GM21723 (cell line): ENCODE measurements around the gene PM20D1.
"Not testable (repeated sequence)": the region's sequence is repeated elsewhere in the genome, so short reads cannot be mapped to it uniquely, and the experiment has no call there.

ENCODE experiments used
- ATAC-seq: cut with Tn5 transposase; IDR thresholded peaks from one replicate; pipeline ENCODE4 v1.9.1; 2021; ENCODE audit warnings: mild to moderate bottlenecking, moderate library complexity; ENCODE audit not compliant: unreplicated experiment

PM20D1 gene

GRCh38 chr1:205843036-205843859 is 6.7 kb downstream of the PM20D1 start:
- ATAC-seq, result no peak

DNA sequence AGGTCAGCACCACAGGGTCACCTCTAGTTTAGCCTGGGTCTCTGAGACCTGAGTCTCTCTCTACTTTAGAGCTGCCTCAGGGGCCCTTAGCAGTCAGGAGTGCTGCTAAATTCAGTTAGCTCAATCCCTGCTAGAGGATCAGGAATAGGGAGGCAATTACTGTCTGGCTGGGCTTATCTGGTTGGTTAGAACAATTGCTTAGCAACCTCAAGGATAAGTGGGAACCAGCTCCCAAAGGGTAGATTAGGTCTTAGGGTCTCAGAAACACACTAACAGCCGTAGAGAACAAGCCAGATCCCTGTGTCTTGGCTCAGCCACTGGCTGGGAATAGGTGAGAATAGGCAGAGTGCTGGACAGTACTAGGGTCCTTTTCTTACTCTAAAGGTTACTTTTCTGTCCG is 7.7 kb downstream of the PM20D1 start:
- ATAC-seq, result no peak

DNA sequence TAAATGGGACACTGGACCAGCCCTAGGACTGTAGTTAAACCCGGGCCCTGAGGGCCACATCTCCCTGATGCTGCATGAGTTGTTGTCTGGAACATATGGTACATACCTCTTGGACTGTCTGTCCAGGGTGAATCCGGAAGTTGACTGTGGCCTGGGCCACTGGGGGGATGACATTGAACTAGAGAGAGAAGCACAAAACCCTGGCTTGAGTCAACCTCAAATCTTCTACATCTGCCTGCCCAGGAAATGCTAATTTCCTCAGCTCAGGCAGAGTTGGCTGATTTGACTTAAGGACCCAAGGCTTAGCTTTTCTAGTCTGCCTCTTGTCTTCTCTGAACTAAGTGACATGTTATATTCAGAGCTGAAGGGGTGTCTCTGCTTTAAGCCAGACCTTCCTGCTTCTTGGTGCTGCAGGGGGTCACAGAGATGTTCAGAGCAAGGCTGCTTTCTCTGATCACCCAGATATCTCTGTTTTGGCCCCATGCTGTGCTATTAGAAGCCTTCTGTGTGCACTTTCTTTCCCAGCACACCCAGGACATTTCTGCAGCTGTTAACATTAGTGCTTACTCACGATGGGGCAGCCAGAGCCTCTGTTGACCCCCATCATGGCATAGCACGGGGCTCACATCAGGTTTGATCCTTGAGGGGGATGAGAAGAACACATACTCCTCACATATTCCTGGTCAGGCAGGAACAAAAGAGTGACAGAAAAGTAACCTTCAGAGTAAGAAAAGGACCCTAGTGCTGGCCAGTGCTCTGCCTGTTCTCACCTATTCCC is 9.6 kb downstream of the PM20D1 start:
- ATAC-seq, result no peak

DNA sequence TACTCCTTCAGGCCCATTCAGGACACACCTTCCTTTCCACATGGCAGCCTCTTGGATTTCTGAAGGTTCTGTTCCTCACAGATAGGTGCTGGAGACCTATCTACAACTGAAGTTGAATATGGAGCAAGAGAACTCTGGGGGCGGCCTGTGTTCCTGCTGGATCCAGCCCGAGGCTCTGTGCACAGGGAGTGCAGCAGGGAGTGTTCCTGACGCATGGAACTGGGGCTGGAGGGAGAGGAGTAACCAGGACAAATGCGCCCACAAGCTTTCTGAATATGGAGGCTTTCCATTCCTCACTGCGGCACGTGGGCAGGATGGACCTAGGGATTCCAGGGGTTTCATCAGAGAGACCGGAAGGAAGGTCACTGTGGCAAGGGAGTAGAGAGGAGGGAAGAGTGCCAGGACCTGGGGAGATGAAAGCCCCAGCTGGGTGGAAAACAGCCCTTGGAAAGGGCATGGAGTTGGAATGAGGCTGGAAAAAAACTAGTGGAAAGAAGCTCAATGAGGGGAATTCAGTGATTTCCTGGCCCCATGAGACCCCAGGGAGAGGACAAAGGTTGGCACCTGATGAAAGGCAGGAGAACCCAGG is 12.5 kb downstream of the PM20D1 start:
- no peak for ATAC-seq

DNA sequence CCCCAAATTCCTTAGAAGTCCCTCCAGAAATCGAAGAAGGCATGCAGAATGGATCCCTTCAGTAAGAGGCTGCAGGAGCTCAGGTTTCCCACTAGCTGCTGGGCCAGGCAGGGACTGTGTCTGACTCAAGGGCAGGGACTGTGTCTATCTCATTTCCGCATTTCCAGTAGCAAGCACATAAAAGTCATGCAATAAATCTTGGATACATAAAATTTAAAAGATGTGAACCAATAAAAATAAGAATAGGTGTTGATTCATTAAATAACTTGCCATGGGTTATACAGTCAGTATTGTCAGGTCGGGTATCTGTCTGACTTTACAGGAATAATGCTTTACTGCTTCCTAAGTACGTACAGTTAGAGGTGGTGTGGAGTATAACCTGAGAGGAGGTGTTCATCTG is 15.2 kb downstream of the PM20D1 start:
- ATAC-seq, result no peak

GRCh38 chr1:205832326-205832751 is 17.6 kb downstream of the PM20D1 start:
- no peak for ATAC-seq

GRCh38 chr1:205827623-205828022 is 22.3 kb downstream of the PM20D1 start:
- no peak for ATAC-seq

GRCh38 chr1:205826995-205827394 is 22.9 kb downstream of the PM20D1 start:
- no peak for ATAC-seq

- peak; percentile 52 for ATAC-seq
Measured at GRCh38 chr1:205826016-205826806, 23.7 kb downstream of the PM20D1 start.

DNA sequence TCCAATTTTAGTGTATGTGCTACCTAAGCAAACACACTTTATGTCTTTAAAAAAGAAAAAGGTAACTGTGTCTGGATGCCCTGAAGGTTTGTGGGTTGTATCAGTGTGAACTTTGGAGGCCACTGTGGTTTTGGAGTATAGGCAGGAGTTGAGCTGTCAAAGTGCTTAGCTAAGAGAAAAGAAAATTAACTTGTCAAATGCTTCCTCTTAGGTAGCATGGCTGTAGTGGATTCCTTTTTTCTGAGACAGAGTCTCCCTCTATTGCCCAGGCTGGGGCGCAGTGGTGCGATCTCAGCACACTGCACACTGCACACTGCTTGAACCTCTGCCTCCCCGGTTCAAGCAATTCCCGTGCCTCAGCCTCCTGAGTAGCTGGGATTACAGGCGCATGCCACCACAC is 25.8 kb downstream of the PM20D1 start:
- ATAC-seq, result no peak

DNA sequence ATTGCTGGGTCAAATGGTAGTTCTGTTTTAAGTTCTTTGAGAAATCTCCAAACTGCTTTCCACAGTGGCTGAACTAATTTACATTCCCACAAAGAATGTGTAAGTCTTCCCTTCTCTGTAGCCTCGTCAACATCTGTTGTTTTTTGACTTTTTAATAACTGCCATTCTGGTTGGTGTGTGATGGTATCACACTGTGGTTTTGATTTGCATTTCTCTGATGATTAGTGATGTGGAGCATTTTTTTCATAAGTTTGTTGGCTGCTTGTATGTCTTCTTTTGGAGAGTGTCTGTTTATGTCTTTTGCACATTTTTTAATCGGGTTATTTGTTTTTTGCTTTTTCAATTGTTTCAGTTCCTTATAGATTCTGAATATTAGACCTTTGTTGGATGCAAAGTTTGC is 26.7 kb downstream of the PM20D1 start:
- not testable (repeated sequence) for ATAC-seq

- ATAC-seq, result no peak
Measured at GRCh38 chr1:205822397-205822796, 27.5 kb downstream of the PM20D1 start.

- no peak for ATAC-seq
Measured at GRCh38 chr1:205817988-205818387, 31.9 kb downstream of the PM20D1 start.

DNA sequence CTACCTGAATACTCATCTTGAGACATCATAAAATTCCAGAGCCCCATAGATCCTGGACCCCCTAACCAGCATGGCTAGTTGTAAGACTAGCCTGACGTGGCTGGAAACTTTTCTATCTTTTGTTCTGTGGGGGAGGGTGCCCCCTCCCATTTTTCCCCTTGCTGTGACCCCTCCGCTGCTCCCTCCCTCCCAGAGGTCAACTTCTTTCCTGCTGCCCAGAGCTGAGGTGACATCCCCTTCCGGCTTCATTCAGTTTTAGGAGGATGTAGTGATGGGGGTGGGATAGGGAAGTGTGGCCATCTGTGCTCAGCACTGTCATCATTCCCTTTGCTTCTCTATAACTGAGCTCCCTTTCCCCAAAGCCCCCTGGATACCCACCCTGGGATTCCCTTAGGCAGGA is 32.6 kb downstream of the PM20D1 start:
- ATAC-seq, result no peak

DNA sequence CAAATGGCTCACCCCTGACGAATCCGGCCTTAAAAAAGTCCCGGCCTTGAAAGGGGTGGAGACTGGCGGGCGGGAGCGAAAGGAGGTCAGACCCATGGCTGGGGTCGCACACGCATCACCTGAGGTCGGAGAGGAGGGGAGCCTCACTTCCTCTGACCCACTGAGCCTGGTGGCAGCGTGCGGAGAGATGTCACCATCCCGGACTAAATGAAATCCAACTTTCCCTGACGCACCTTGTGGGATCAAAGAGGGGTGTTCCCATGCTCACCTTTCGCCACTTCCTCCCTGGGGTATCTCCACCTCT is 36.2 kb downstream of the PM20D1 start:
- no peak for ATAC-seq

GRCh38 chr1:205812878-205813754 is 36.8 kb downstream of the PM20D1 start, which contains the start of gene SLC41A1:
SLC41A1 (minus strand) TSS chr1:205813198; CDS start chr1:205810441, 2,757 bp downstream.
- peak; percentile 93 for ATAC-seq

- ATAC-seq, result peak; percentile 8
Measured at GRCh38 chr1:205812271-205812877, 37.6 kb downstream of the PM20D1 start.

DNA sequence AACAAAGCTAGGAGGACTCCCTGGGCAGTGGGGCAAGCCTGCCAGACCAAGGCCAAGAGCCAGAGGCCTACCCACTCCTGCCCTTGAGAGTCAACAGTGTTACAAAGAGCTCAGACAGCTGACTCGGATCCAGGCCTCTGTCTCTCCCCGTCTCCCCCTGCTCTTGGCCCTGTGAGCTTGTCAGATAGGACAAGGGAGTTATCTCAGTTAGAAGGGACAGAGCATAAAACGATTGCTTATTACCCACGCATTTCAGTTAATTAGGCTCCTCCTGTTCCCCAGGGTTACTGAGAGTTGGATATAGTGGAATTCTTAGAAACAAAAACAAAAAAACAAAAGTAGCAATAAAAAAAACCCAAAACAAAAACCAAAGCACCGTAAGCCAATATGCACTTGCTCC is 38.3 kb downstream of the PM20D1 start:
- no peak for ATAC-seq

DNA sequence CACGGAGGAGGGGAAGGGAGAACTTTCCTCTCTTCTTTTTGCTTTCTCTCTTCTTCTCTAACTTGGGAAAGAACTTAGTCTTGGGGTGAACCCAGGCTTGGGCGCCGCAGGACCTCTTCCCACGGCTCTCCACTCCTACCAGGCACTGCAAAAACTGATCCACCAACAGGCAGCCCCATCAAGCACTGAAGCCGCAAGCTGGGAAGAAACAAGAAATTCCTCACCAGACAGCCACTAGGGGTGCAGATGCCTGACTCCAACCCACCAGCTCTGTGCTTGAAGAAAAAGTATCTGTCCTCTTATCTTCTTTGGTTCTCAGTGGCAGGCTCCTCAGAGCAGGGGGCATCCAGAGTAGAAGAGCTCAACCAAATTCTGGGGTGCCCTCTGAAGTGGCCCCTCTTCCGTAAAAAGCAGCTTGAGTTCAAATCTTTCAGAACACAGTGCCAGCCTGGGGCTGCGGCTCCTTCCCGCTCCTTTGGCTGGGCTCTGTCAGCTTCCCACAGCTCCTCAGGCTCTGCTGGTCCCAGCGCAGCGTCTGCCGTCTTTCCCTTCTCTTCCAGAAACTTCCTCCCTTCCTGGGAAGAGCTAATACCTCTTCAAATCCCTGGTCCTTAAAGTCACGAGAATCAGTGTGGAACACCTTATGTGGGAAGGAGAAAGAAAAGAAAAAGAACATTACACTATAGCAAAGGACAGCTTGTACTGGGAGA is 39.3 kb downstream of the PM20D1 start:
- no peak for ATAC-seq
